GM12801 (cell line): ENCODE results near the gene AGBL5.

Source experiments
- TF ChIP-seq, protein P1 (sequence below): IDR thresholded peaks from one replicate; pipeline ENCODE4 v1.5.1; 2011; ENCODE audit warnings: control low read depth; ENCODE audit not compliant: insufficient read length; ENCODE audit errors: extremely low read depth

Gene AGBL5

DNA sequence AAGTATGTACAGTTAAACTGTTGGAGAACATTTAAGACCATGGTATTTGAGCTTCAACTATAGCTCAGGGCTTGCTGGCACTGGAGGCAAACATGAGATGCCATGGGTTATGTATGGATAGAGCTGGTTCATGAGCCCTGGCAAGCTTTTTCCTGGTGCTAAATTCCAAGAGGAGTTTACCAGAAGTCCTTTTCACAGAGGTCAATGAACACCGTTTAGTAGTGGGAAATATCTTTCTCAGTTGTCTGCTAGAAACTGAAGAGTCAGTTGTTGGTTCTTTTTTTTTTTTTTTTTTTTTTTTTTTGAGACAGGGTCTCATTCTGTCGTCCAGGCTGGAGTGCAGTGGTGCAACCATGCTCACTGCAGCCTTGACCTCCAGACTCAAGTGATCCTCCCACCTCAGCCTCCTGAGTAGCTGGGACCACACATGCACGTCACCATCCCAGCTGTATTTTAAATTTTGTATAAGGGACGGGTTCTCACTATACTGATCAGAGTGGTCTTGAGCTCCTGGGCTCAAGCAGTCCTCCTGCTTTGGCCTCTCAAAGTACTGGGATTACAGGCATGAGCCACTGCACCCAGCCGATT lies 36.4 kb downstream of the AGBL5 start:
- TF ChIP-seq, protein P1, sequence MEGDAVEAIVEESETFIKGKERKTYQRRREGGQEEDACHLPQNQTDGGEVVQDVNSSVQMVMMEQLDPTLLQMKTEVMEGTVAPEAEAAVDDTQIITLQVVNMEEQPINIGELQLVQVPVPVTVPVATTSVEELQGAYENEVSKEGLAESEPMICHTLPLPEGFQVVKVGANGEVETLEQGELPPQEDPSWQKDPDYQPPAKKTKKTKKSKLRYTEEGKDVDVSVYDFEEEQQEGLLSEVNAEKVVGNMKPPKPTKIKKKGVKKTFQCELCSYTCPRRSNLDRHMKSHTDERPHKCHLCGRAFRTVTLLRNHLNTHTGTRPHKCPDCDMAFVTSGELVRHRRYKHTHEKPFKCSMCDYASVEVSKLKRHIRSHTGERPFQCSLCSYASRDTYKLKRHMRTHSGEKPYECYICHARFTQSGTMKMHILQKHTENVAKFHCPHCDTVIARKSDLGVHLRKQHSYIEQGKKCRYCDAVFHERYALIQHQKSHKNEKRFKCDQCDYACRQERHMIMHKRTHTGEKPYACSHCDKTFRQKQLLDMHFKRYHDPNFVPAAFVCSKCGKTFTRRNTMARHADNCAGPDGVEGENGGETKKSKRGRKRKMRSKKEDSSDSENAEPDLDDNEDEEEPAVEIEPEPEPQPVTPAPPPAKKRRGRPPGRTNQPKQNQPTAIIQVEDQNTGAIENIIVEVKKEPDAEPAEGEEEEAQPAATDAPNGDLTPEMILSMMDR: no peak

GRCh38 chr2:27088634-27089033 lies 37.2 kb downstream of the AGBL5 start:
- TF ChIP-seq, protein P1: no peak

- TF ChIP-seq, protein P1: no peak
Observed at GRCh38 chr2:27089111-27089954, 37.9 kb downstream of the AGBL5 start.

- TF ChIP-seq, protein P1: no peak
Observed at GRCh38 chr2:27091746-27092695, 40.6 kb downstream of the AGBL5 start.

- TF ChIP-seq, protein P1: no peak
Observed at GRCh38 chr2:27092696-27093429, 41.4 kb downstream of the AGBL5 start.

DNA sequence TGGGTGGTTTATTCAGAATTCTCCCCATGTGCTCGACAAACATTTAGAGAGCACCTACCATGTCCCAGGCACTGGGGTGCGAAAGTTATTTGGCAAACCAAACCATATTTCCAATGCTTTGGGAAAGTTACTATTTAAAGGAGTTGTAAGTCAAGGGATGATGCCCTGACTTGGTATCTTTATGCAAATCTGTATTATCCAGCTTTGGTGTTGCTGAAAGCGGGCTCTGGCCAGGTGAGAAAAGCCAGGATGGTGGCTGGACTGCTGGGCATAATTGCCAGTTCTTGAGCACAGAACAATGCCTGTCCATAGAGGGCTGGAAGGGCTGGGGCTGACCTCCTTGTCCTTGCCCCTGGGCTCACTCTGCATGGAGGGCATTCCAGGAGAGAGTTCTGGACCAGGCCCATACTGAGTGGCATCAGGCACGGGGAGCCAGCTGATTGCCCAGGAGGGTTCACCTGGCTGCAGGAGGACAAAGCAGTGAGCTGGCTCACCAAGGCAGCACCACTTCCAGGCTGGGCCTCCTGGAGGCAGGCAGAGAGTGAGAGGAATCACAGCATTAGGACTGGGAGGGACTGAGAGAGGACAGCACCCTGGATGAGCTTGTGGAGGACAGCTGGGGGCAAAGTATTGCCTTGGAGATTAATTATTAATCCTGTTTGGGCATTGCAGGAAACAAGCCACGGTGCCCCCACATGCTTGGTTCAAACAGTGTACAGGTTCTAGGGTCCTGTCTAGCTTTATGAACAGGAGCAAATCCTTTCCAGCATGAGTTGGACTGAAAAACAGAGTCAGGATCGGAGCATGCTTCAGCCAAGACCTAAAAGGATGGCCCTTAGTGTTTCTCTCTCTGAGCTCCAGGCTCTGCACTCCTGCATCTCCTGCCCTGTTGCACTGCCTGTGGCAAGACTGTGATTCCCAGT lies 42.2 kb downstream of the AGBL5 start:
- TF ChIP-seq, protein P1: no peak
